Stimulated activated CD4-positive, alpha-beta T cell treated with anti-CD3 and anti-CD28 coated beads, Interleukin-4, amount 100 ng/mL, for 48 hours (primary cell): ENCODE results near the gene CUTA.
"Not testable (repeated sequence)": the region's sequence is repeated elsewhere in the genome, so short reads cannot be mapped to it uniquely, and the experiment has no call there.

Source experiments
- DNase-seq, 2 donors: peaks; one replicate each; pipeline ENCODE4 v3.0.0-alpha.2; 2020; ENCODE audit warnings: low read depth in 2 of 2

The CUTA gene

GRCh38 chr6:33367715-33368025, 50.2 kb downstream of the CUTA start:
- not testable (repeated sequence) for DNase-seq

- DNase-seq: no peak
Measured at GRCh38 chr6:33367009-33367714, 50.7 kb downstream of the CUTA start.
